ENCODE results near the gene CHL1. TPM values are rescaled to one million over a fixed set of nuclear protein-coding genes. Genes with fewer than 3 reads are reported as not detected.

The CHL1 gene
- total RNA-seq (0.33 and 2.1 TPM in 2 replicates), polyA plus RNA-seq (0.01 and 0.07 TPM in 2 replicates), polyA minus RNA-seq (ENCODE audit: low replicate concordance) (not detected in 2 replicates)
- 0.17 TPM in 1 of 2 replicates, not detected in the other for polyA plus RNA-seq (2012)

GRCh38 chr3:196311-197148 lies at the start of gene CHL1:
CHL1 (plus strand) TSS chr3:196763; CDS start chr3:319777, 123,014 bp downstream.
- Histone ChIP-seq H3K9ac (ENCODE audit: insufficient read depth, low read length) (no peak within 1 kb of the TSS), H4K20me1 (ENCODE audit: control insufficient read depth, extremely low read depth, insufficient read depth, low read length) (no peaks in the 10 kb centered on the region), H3K4me2 (ENCODE audit: extremely low read depth, insufficient read depth, low read length) (peak within 1 kb of the TSS; percentile 59), H3K27me3 (ENCODE audit: control insufficient read depth, insufficient read depth, low read length) (no peaks in the 10 kb centered on the region), H3K79me2 (ENCODE audit: control insufficient read depth, insufficient read depth, low read length) (no peaks in the 10 kb centered on the region), H3K36me3 (ENCODE audit: control insufficient read depth, insufficient read depth, low read length) (no peaks in the 10 kb centered on the region), H3K27ac (ENCODE audit: insufficient read depth, low read length) (no peak within 1 kb of the TSS), H3K4me1 (ENCODE audit: control insufficient read depth, extremely low read depth, insufficient read depth, low read length) (no peaks in the 10 kb centered on the region), H3K4me3 (replicated peaks in 1 of 4; ENCODE audit: control extremely low read depth in 1 of 4, insufficient read depth in 1 of 4, low read depth in 3 of 4, low read length in 4 of 4) (peak within 1 kb of the TSS in 2 of 4 experiments; percentile 36 to 64), H2AFZ (ENCODE audit: low read length) (no peak within 1 kb of the TSS), H3K9me3 (ENCODE audit: control insufficient read depth, insufficient read depth, low read depth, low read length) (no peaks in the 10 kb centered on the region)
- peak in 1 of 2 donors; percentile 6 for DNase-seq (ENCODE audit: low read depth in 2 of 2)
- no peak for TF ChIP-seq CTCF (conservative IDR thresholded peaks at IDR 0.05 in 1 of 2, IDR thresholded peaks at IDR 0.05 in 1 of 2; ENCODE audit: low read depth in 1 of 2, low read length in 2 of 2)
- peak; percentile 0 for TF ChIP-seq EZH2 (IDR thresholded peaks at IDR 0.05; ENCODE audit: low read length, missing control alignments)

GRCh38 chr3:151614-152189 lies 44.9 kb upstream of the CHL1 start:
- Histone ChIP-seq H4K20me1 (ENCODE audit: control insufficient read depth, extremely low read depth, insufficient read depth, low read length) (no peaks in the 10 kb centered on the region), H3K4me1 (ENCODE audit: control insufficient read depth, extremely low read depth, insufficient read depth, low read length) (no peaks in the 10 kb centered on the region), H3K9me3 (ENCODE audit: control insufficient read depth, insufficient read depth, low read depth, low read length) (no peaks in the 10 kb centered on the region), H3K79me2 (ENCODE audit: control insufficient read depth, insufficient read depth, low read length) (no peaks in the 10 kb centered on the region), H3K27me3 (ENCODE audit: control insufficient read depth, insufficient read depth, low read length) (no peaks in the 10 kb centered on the region), H3K4me3 (replicated peaks in 1 of 4; ENCODE audit: control extremely low read depth in 1 of 4, insufficient read depth in 1 of 4, low read depth in 3 of 4, low read length in 4 of 4) (no peak overlapping the region), H3K36me3 (ENCODE audit: control insufficient read depth, insufficient read depth, low read length) (no peaks in the 10 kb centered on the region), H3K9ac (ENCODE audit: insufficient read depth, low read length) (no peak overlapping the region), H2AFZ (ENCODE audit: low read length) (no peak overlapping the region), H3K27ac (ENCODE audit: insufficient read depth, low read length) (no peak overlapping the region), H3K4me2 (ENCODE audit: extremely low read depth, insufficient read depth, low read length) (no peak overlapping the region)
- DNase-seq (ENCODE audit: low read depth in 2 of 2) = no peak
- no peak for TF ChIP-seq EZH2 (IDR thresholded peaks at IDR 0.05; ENCODE audit: low read length, missing control alignments)
- no peak for TF ChIP-seq CTCF (conservative IDR thresholded peaks at IDR 0.05 in 1 of 2, IDR thresholded peaks at IDR 0.05 in 1 of 2; ENCODE audit: low read depth in 1 of 2, low read length in 2 of 2)

- Histone ChIP-seq H3K9ac (ENCODE audit: insufficient read depth, low read length) (no peak overlapping the region), H3K27ac (ENCODE audit: insufficient read depth, low read length) (no peak overlapping the region), H4K20me1 (ENCODE audit: control insufficient read depth, extremely low read depth, insufficient read depth, low read length) (peaks cover 1% of the 10 kb centered on the region), H3K79me2 (ENCODE audit: control insufficient read depth, insufficient read depth, low read length) (no peaks in the 10 kb centered on the region), H3K4me2 (ENCODE audit: extremely low read depth, insufficient read depth, low read length) (no peak overlapping the region), H3K4me1 (ENCODE audit: control insufficient read depth, extremely low read depth, insufficient read depth, low read length) (no peaks in the 10 kb centered on the region), H3K9me3 (ENCODE audit: control insufficient read depth, insufficient read depth, low read depth, low read length) (no peaks in the 10 kb centered on the region), H2AFZ (ENCODE audit: low read length) (no peak overlapping the region), H3K36me3 (ENCODE audit: control insufficient read depth, insufficient read depth, low read length) (no peaks in the 10 kb centered on the region), H3K27me3 (ENCODE audit: control insufficient read depth, insufficient read depth, low read length) (no peaks in the 10 kb centered on the region), H3K4me3 (replicated peaks in 1 of 4; ENCODE audit: control extremely low read depth in 1 of 4, insufficient read depth in 1 of 4, low read depth in 3 of 4, low read length in 4 of 4) (no peak overlapping the region)
- no peak for TF ChIP-seq CTCF (conservative IDR thresholded peaks at IDR 0.05 in 1 of 2, IDR thresholded peaks at IDR 0.05 in 1 of 2; ENCODE audit: low read depth in 1 of 2, low read length in 2 of 2)
- TF ChIP-seq EZH2 (IDR thresholded peaks at IDR 0.05; ENCODE audit: low read length, missing control alignments) = no peak
- DNase-seq (ENCODE audit: low read depth in 2 of 2) = no peak
Measured at GRCh38 chr3:159974-160373, 36.6 kb upstream of the CHL1 start.

All from fibroblast of lung (primary cell).